PC-9 (cell line): ENCODE results near the gene SEMG1.

Experiments
- CTCF ChIP-seq: fragments of 200-600 bp; sonication (generic); conservative IDR thresholded peaks from 2 replicates; pipeline ENCODE4 v1.6.1; 2017; ENCODE audit warnings: mixed run types, antibody characterized with exemption, mild to moderate bottlenecking, moderate library complexity
- EZH2 ChIP-seq: fragments of 200-600 bp; sonication (generic); IDR thresholded peaks from 2 replicates; pipeline ENCODE4 v1.8.0; 2017; ENCODE audit warnings: antibody characterized with exemption, low read depth

GRCh38 chr20:45248609-45249008 lies 41.8 kb downstream of the SEMG1 start:
- no peak for TF ChIP-seq EZH2
- no peak for TF ChIP-seq CTCF
